Natural killer cell treated with Interleukin-12 subunit alpha and Interleukin-12 subunit beta and Interleukin-15 and Interleukin-18, amount 100 ng/mL, for 72 hours (primary cell): ENCODE measurements around the gene SYDE1. TPM values are rescaled to one million over a fixed set of nuclear protein-coding genes. Genes with fewer than 3 reads are reported as not detected.
"Not testable (repeated sequence)": the region's sequence is repeated elsewhere in the genome, so short reads cannot be mapped to it uniquely, and the experiment has no call there.

Experiments
- ATAC-seq, 2 donors: fragments of 150-1000 bp; cut with Tn5 transposase in 1 of 2; sonication (Bioruptor Pico), chemical (Tn5 transposase) in 1 of 2; 2 replicates each; pipeline ENCODE4 v1.10.0; 2021
- DNase-seq: peaks from one replicate; pipeline ENCODE4 v3.0.0; 2022; ENCODE audit warnings: low spot score
- H3K27ac Mint-ChIP-seq, 2 donors: 1 replicate in 1 of 2; 2 replicates in 1 of 2; pipeline ENCODE4 v1.8.0; 2022; ENCODE audit warnings: mixed read lengths in 2 of 2, mild to moderate bottlenecking in 1 of 2, moderate library complexity in 1 of 2
- H3K27me3 Mint-ChIP-seq, 2 donors: 1 replicate in 1 of 2; 2 replicates in 1 of 2; pipeline ENCODE4 v1.8.0; 2022; ENCODE audit warnings: mixed read lengths in 2 of 2
- H3K36me3 Mint-ChIP-seq: one replicate; pipeline ENCODE4 v1.8.0; 2022; ENCODE audit warnings: mixed read lengths
- H3K4me1 Mint-ChIP-seq, 2 donors: 1 replicate in 1 of 2; 2 replicates in 1 of 2; pipeline ENCODE4 v1.8.0; 2022; ENCODE audit warnings: low read depth in 2 of 2, mixed read lengths in 2 of 2, mild to moderate bottlenecking in 1 of 2
- H3K4me3 Mint-ChIP-seq: one replicate; pipeline ENCODE4 v1.8.0; 2022; ENCODE audit warnings: mixed read lengths
- H3K9me3 Mint-ChIP-seq: 2 replicates; pipeline ENCODE4 v1.8.0; 2022; ENCODE audit warnings: mixed read lengths
- total RNA-seq, 2 donors: library from RNA; stranded (reverse); gene quantifications; one replicate each; pipeline ENCODE4 v1.2.3, GENCODE V29; 2022

Gene SYDE1
- not detected for total RNA-seq

DNA sequence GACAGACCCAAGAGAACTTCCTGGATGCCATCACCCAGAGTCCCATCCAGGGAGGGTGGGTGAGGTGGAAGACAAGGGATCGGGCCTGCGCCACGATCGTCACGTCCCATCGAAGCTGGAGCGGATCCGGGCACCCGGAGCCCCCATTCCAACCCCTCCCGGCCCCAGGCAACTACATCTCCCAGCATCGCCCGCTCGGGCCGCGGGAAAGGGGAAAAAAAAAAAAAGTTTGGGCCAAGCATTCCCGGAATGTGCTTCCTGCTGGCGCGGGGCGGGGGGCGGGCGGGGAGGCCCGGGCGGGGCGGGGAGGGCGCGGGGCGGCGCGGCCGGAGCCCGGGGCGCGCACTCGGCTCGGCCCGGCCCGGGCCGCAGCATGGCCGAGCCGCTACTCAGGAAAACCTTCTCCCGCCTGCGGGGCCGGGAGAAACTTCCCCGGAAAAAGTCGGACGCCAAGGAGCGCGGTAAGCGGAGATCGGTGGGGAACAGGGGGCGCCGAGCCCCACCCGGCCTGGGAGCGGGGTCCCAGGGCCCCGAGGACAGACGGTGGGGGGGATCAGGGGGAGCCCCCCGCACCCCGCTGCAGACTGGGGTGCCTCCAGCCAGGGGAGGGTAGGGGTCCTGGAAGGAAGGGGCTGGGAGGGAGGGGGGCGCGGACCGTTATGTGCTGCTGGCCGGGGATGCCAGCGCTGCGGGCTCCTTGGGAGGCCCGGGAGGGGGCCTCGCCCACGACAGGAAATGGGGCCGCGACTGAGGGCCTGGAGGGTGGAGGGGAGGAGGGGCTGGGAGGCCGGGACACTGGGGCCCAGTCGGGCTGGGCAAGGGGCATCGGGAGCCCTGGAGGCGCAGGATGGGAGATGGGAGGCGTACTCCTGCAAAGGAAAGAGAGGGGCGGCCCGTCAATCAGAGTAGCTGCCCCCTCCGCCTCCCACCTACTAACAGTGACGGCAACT lies at the start of gene SYDE1:
Gene SYDE1, plus strand, starts transcription at position 341 of the 950 bp plus-strand sequence. Its CDS starts 33 bp downstream, at position 374.
- ATAC-seq = no peak

GRCh38 chr19:15062036-15062435 lies 45.2 kb upstream of the SYDE1 start:
- peaks cover 25 to 61% of the 10 kb centered on the region in 2 donors for H3K27me3 Mint-ChIP-seq
- H3K4me3 Mint-ChIP-seq = no peak overlapping the region
- no peak for DNase-seq
- no peaks in the 10 kb centered on the region for H3K36me3 Mint-ChIP-seq
- no peak overlapping the region for H3K27ac Mint-ChIP-seq
- H3K9me3 Mint-ChIP-seq = no peaks in the 10 kb centered on the region
- no peaks in the 10 kb centered on the region for H3K4me1 Mint-ChIP-seq
- ATAC-seq = no peak

More for the DNA sequence above, at the start of gene SYDE1:
- H3K4me3 Mint-ChIP-seq = peak within 1 kb of the TSS; percentile 43
- peaks cover 16% of the 10 kb centered on the region for H3K36me3 Mint-ChIP-seq
- H3K9me3 Mint-ChIP-seq = peaks cover 10% of the 10 kb centered on the region
- DNase-seq = peak; percentile 38
- peaks cover 23 to 32% of the 10 kb centered on the region in 2 donors for H3K27me3 Mint-ChIP-seq
- H3K4me1 Mint-ChIP-seq = peaks cover 0 to 12% of the 10 kb centered on the region in 2 donors
- H3K27ac Mint-ChIP-seq = no peak within 1 kb of the TSS

- not testable (repeated sequence) for H3K4me3 Mint-ChIP-seq, DNase-seq, H3K27ac Mint-ChIP-seq, H3K36me3 Mint-ChIP-seq, H3K9me3 Mint-ChIP-seq, ATAC-seq, H3K4me1 Mint-ChIP-seq
- peaks cover 6 to 22% of the 10 kb centered on the region in 2 donors for H3K27me3 Mint-ChIP-seq
These were observed 36.8 kb upstream of the SYDE1 start for GRCh38 chr19:15070386-15070785.

GRCh38 chr19:15072930-15073647 lies 34.1 kb upstream of the SYDE1 start:
- no peak for ATAC-seq
- no peak for DNase-seq
- Mint-ChIP-seq H3K27me3 (peaks cover 0 to 7% of the 10 kb centered on the region in 2 donors), H3K4me1 (no peaks in the 10 kb centered on the region), H3K9me3 (no peaks in the 10 kb centered on the region), H3K4me3 (no peak overlapping the region), H3K27ac (no peak overlapping the region), H3K36me3 (no peaks in the 10 kb centered on the region)

DNA sequence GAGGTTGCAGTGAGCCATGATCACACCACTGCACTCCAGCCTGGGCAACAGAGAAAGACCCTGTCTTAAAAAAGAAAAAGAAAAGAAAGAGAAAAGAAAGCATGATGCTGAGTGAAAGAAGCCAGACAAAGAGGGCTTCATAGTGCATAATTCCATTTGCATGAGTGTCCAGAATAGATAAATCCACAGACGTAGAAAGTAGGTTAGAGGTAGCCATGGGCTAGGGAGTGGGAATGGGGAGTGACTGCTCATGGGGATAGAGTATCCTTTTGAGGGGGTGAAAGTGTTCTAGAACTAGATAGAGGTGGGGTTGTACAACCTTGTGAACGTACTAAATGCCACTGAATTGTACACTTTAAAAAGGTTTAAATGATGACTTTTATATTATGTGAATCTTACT lies 32.8 kb upstream of the SYDE1 start:
- no peak for DNase-seq
- Mint-ChIP-seq H3K27ac (no peak overlapping the region), H3K4me3 (no peak overlapping the region), H3K4me1 (peaks cover 0 to 2% of the 10 kb centered on the region in 2 donors), H3K27me3 (peaks cover 3 to 7% of the 10 kb centered on the region in 2 donors), H3K36me3 (no peaks in the 10 kb centered on the region), H3K9me3 (no peaks in the 10 kb centered on the region)
- no peak for ATAC-seq

DNA sequence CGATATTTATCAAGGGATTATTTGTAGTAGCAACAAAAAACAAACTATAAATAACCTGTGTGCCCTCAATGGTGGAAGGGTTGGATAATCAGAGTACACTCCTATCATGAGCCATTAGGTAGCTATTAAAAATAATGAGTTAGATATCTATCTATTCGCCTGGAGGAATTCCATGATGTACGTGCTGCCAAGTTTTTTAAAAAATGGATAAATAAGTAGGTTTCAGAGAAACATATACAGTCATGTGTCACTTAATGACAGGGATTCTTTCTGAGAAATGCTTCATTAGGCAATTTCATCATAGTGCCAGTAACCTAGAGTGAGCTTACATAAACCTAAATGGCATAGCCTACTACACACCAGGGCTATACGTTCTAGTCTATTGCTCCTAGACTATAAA lies 31.4 kb upstream of the SYDE1 start:
- no peaks in the 10 kb centered on the region for H3K9me3 Mint-ChIP-seq
- ATAC-seq (no peak), DNase-seq (no peak)
- no peak overlapping the region for H3K4me3 Mint-ChIP-seq
- H3K4me1 Mint-ChIP-seq = peaks cover 0 to 2% of the 10 kb centered on the region in 2 donors
- no peaks in the 10 kb centered on the region for H3K36me3 Mint-ChIP-seq
- peaks cover 0 to 3% of the 10 kb centered on the region in 2 donors for H3K27me3 Mint-ChIP-seq
- H3K27ac Mint-ChIP-seq = no peak overlapping the region

DNA sequence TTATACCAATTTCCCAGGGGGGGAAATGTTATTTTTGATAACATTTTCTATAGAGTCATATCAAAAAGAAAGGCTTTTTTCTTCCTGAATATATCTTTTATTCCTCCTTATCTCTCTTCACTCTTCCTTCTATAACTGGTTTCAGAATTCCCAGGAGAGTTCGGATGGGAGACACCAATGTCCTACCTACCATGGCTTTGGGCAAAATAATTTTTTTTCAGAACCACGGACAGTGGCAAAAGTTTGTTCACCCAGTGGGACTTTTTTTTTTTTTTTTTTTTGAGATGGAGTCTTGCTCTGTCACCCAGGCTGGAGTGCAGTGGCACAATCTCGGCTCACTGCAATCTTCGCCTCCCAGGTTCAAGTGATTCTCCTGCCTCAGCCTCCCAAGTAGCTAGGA lies 27.2 kb upstream of the SYDE1 start:
- not testable (repeated sequence) for H3K4me3 Mint-ChIP-seq, ATAC-seq, H3K27ac Mint-ChIP-seq

GRCh38 chr19:15081911-15082310 lies 25.3 kb upstream of the SYDE1 start, which contains the start of gene OR1I1:
Gene OR1I1, plus strand, starts transcription at chr19:15082211. Its CDS starts 4,855 bp downstream, at chr19:15087066.
- no peak within 1 kb of the TSS for H3K27ac Mint-ChIP-seq
- DNase-seq (no peak), ATAC-seq (no peak)
- no peaks in the 10 kb centered on the region for H3K36me3 Mint-ChIP-seq
- no peaks in the 10 kb centered on the region for H3K9me3 Mint-ChIP-seq
- H3K4me3 Mint-ChIP-seq = no peak within 1 kb of the TSS
- peaks cover 0 to 2% of the 10 kb centered on the region in 2 donors for H3K4me1 Mint-ChIP-seq
- H3K27me3 Mint-ChIP-seq = peaks cover 10 to 14% of the 10 kb centered on the region in 2 donors

More for the DNA sequence above, 27.2 kb upstream of the SYDE1 start:
- H3K9me3 Mint-ChIP-seq, DNase-seq, H3K36me3 Mint-ChIP-seq, H3K4me1 Mint-ChIP-seq: not testable (repeated sequence)
- H3K27me3 Mint-ChIP-seq = peaks cover 8 to 14% of the 10 kb centered on the region in 2 donors

DNA sequence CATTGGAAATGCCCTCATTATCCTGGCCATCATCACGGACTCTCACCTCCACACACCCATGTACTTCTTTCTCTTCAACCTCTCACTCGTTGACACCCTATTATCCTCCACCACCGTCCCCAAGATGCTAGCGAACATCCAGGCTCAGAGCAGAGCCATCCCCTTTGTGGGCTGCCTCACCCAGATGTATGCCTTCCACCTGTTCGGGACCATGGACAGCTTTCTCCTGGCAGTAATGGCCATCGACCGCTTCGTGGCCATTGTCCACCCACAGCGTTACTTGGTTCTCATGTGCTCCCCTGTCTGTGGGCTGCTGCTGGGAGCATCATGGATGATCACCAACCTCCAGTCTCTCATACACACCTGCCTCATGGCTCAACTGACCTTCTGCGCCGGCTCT lies 20.0 kb upstream of the SYDE1 start:
- Mint-ChIP-seq H3K27me3 (peaks cover 16 to 25% of the 10 kb centered on the region in 2 donors), H3K9me3 (no peaks in the 10 kb centered on the region), H3K4me3 (no peak overlapping the region), H3K27ac (no peak overlapping the region), H3K36me3 (no peaks in the 10 kb centered on the region), H3K4me1 (no peaks in the 10 kb centered on the region)
- no peak for DNase-seq
- no peak for ATAC-seq

GRCh38 chr19:15091918-15092753 lies 15.1 kb upstream of the SYDE1 start:
- H3K27me3 Mint-ChIP-seq = peaks cover 10 to 20% of the 10 kb centered on the region in 2 donors
- H3K36me3 Mint-ChIP-seq = no peaks in the 10 kb centered on the region
- H3K27ac Mint-ChIP-seq = no peak overlapping the region
- DNase-seq (peak; percentile 72), ATAC-seq (peak in 1 of 2 donors; percentile 49)
- H3K9me3 Mint-ChIP-seq = no peaks in the 10 kb centered on the region
- H3K4me1 Mint-ChIP-seq = no peaks in the 10 kb centered on the region
- H3K4me3 Mint-ChIP-seq = no peak overlapping the region

GRCh38 chr19:15093001-15093400 lies 14.2 kb upstream of the SYDE1 start:
- no peak overlapping the region for H3K4me3 Mint-ChIP-seq
- H3K4me1 Mint-ChIP-seq = no peaks in the 10 kb centered on the region
- peaks cover 2 to 11% of the 10 kb centered on the region in 2 donors for H3K27me3 Mint-ChIP-seq
- no peak overlapping the region for H3K27ac Mint-ChIP-seq
- no peak for DNase-seq
- ATAC-seq = no peak
- H3K36me3 Mint-ChIP-seq = no peaks in the 10 kb centered on the region
- no peaks in the 10 kb centered on the region for H3K9me3 Mint-ChIP-seq

- Mint-ChIP-seq H3K36me3 (no peaks in the 10 kb centered on the region), H3K4me1 (no peaks in the 10 kb centered on the region), H3K4me3 (no peak overlapping the region), H3K27ac (no peak overlapping the region), H3K9me3 (no peaks in the 10 kb centered on the region), H3K27me3 (peaks cover 0 to 5% of the 10 kb centered on the region in 2 donors)
- no peak for DNase-seq
- ATAC-seq = no peak
These were observed 11.0 kb upstream of the SYDE1 start for GRCh38 chr19:15096223-15096622.

GRCh38 chr19:15097980-15098379 lies 9.2 kb upstream of the SYDE1 start:
- ATAC-seq, H3K36me3 Mint-ChIP-seq, H3K27me3 Mint-ChIP-seq, DNase-seq, H3K27ac Mint-ChIP-seq, H3K4me3 Mint-ChIP-seq, H3K4me1 Mint-ChIP-seq, H3K9me3 Mint-ChIP-seq: not testable (repeated sequence)
